ENCODE results near the gene UCK2.

UCK2 gene

GRCh38 chr1:165856606-165857005 lies 29.2 kb downstream of the UCK2 start:
- no peaks in the 10 kb centered on the region for H3K9me3 ChIP-seq (ENCODE audit: control insufficient read depth, insufficient read depth, low read length)
- TF ChIP-seq CTCF (IDR thresholded peaks at IDR 0.05; ENCODE audit: low read depth, low read length, poor library complexity, severe bottlenecking) (no peak), EZH2phosphoT487 (IDR thresholded peaks at IDR 0.05; ENCODE audit: borderline replicate concordance, low read length) (no peak)
- H3K27me3 ChIP-seq (ENCODE audit: control insufficient read depth, low read length), result no peaks in the 10 kb centered on the region
- peaks cover 95% of the 10 kb centered on the region for H3K79me2 ChIP-seq (ENCODE audit: control insufficient read depth, low read length)
- H3K4me1 ChIP-seq (ENCODE audit: control insufficient read depth, low read length), result peaks cover 13% of the 10 kb centered on the region
- no peaks in the 10 kb centered on the region for H3F3A ChIP-seq (ENCODE audit: control insufficient read depth, insufficient read depth)
- peaks cover 32% of the 10 kb centered on the region; the same call in 1 of the 2 replicates for H4K20me1 ChIP-seq (ENCODE audit: control insufficient read depth, insufficient read depth, low read depth, low read length)
- no peaks in the 10 kb centered on the region for H3K9me2 ChIP-seq (replicated peaks; ENCODE audit: control insufficient read depth, low read length)
- H3K27ac ChIP-seq (ENCODE audit: low read depth, low read length), result no peak overlapping the region
- H3K4me2 ChIP-seq (ENCODE audit: low read length), result no peak overlapping the region
- no peak overlapping the region for H3K4me3 ChIP-seq (ENCODE audit: low read length)
- no peaks in the 10 kb centered on the region for H3K36me3 ChIP-seq (ENCODE audit: control insufficient read depth, low read length)

- Histone ChIP-seq H3K9me2 (replicated peaks; ENCODE audit: control insufficient read depth, low read length) (no peaks in the 10 kb centered on the region), H3K4me2 (ENCODE audit: low read length) (no peak overlapping the region), H3K4me1 (ENCODE audit: control insufficient read depth, low read length) (peaks cover 13% of the 10 kb centered on the region), H3K79me2 (ENCODE audit: control insufficient read depth, low read length) (peaks cover 95% of the 10 kb centered on the region), H4K20me1 (ENCODE audit: control insufficient read depth, insufficient read depth, low read depth, low read length) (peaks cover 32% of the 10 kb centered on the region; the same call in 1 of the 2 replicates), H3K27ac (ENCODE audit: low read depth, low read length) (no peak overlapping the region), H3F3A (ENCODE audit: control insufficient read depth, insufficient read depth) (no peaks in the 10 kb centered on the region), H3K9me3 (ENCODE audit: control insufficient read depth, insufficient read depth, low read length) (no peaks in the 10 kb centered on the region), H3K27me3 (ENCODE audit: control insufficient read depth, low read length) (no peaks in the 10 kb centered on the region), H3K4me3 (ENCODE audit: low read length) (no peak overlapping the region), H3K36me3 (ENCODE audit: control insufficient read depth, low read length) (no peaks in the 10 kb centered on the region)
- TF ChIP-seq EZH2phosphoT487 (IDR thresholded peaks at IDR 0.05; ENCODE audit: borderline replicate concordance, low read length) (no peak), CTCF (IDR thresholded peaks at IDR 0.05; ENCODE audit: low read depth, low read length, poor library complexity, severe bottlenecking) (no peak)
Observed at GRCh38 chr1:165857046-165857801, 29.8 kb downstream of the UCK2 start.

- Histone ChIP-seq H3K27me3 (ENCODE audit: control insufficient read depth, low read length) (no peaks in the 10 kb centered on the region), H3K4me1 (ENCODE audit: control insufficient read depth, low read length) (peaks cover 13% of the 10 kb centered on the region), H3F3A (ENCODE audit: control insufficient read depth, insufficient read depth) (no peaks in the 10 kb centered on the region), H4K20me1 (ENCODE audit: control insufficient read depth, insufficient read depth, low read depth, low read length) (peaks cover 29% of the 10 kb centered on the region; the same call in 1 of the 2 replicates), H3K27ac (ENCODE audit: low read depth, low read length) (no peak overlapping the region), H3K36me3 (ENCODE audit: control insufficient read depth, low read length) (no peaks in the 10 kb centered on the region), H3K9me2 (replicated peaks; ENCODE audit: control insufficient read depth, low read length) (no peaks in the 10 kb centered on the region), H3K4me3 (ENCODE audit: low read length) (no peak overlapping the region), H3K79me2 (ENCODE audit: control insufficient read depth, low read length) (peaks cover 95% of the 10 kb centered on the region), H3K9me3 (ENCODE audit: control insufficient read depth, insufficient read depth, low read length) (no peaks in the 10 kb centered on the region), H3K4me2 (ENCODE audit: low read length) (no peak overlapping the region)
- TF ChIP-seq CTCF (IDR thresholded peaks at IDR 0.05; ENCODE audit: low read depth, low read length, poor library complexity, severe bottlenecking) (no peak), EZH2phosphoT487 (IDR thresholded peaks at IDR 0.05; ENCODE audit: borderline replicate concordance, low read length) (no peak)
Observed at GRCh38 chr1:165858364-165858823, 31.0 kb downstream of the UCK2 start.
